Measurements from ENCODE around the gene WFDC1. TPM values are rescaled to one million over a fixed set of nuclear protein-coding genes. Genes with fewer than 3 reads are reported as not detected.

The WFDC1 gene
- total and polyA plus RNA-seq, 4 donors: 1.0 to 5.2 (median 2.9) TPM

DNA sequence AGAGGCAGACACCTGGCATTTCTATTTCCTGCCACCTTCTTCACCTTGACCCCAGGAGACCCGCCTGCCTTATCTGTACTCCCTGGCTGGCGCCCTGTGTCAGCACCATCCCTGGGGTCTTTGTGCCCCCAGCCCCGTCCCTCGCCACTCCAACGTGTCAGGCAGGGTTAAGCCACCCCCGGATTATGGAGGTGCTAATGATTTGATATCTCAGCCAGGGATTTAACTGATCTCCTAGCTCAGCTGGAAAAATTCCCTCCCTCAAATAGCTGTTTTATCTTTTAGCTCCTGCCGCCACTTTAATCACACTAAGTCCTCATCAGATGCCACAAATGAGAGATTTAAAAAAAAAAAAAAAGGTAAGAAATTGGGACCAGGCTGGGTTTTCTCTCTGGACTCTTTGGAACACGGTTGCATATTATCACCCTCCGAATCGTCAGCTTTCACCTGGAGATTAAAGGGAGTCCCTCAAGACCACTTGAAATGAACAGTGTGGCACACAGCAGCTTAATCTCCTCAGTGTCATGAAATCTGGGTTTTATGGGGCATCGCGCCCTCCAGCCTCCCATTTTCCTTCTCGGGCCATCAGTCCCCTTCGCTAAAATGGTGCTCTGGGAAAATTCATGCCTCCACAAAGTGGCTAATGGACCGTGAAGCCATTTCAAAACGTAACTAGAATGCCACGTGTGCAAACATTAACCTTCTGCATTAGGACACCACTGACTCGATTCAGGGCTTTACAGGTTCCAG, 26.2 kb upstream of the WFDC1 start (continued):
- no peak for TF ChIP-seq CTCF (IDR thresholded peaks at IDR 0.05; ENCODE audit: low read depth, low read length, missing input control)

- DNase-seq (ENCODE audit: low spot score): no peak
- TF ChIP-seq FOXA1 (IDR thresholded peaks at IDR 0.05) (no peak), FOXA2 (IDR thresholded peaks at IDR 0.05) (no peak)
- peaks cover 0 to 4% (median 0%) of the 10 kb centered on the region in 4 donors for H3K4me1 ChIP-seq (ENCODE audit: control insufficient read depth in 4 of 4, insufficient read depth in 4 of 4, low read length in 3 of 4)
- H3K9ac ChIP-seq (ENCODE audit: low read depth in 1 of 2, low read length in 2 of 2): no peak overlapping the region
- no peaks in the 10 kb centered on the region for H3K36me3 ChIP-seq (ENCODE audit: control insufficient read depth in 4 of 4, insufficient read depth in 3 of 4, low read depth in 1 of 4, low read length in 3 of 4)
- 89% methylated on average over 9 of the region's 9 CpGs for WGBS
- no peak overlapping the region for H3K4me3 ChIP-seq (ENCODE audit: low read depth in 1 of 3, low read length in 3 of 3)
- no peak overlapping the region for H3K27ac ChIP-seq (ENCODE audit: low read depth in 1 of 2, low read length in 2 of 2)
- H3K9me3 ChIP-seq (ENCODE audit: control insufficient read depth in 4 of 4, low read length in 3 of 4): no peaks in the 10 kb centered on the region
- H3K27me3 ChIP-seq (ENCODE audit: control insufficient read depth in 4 of 4, insufficient read depth in 4 of 4, low read length in 3 of 4): no peaks in the 10 kb centered on the region
These were observed 24.6 kb upstream of the WFDC1 start for GRCh38 chr16:84270071-84270470.

GRCh38 chr16:84270531-84270930, 24.1 kb upstream of the WFDC1 start:
- peaks cover 0 to 4% (median 0%) of the 10 kb centered on the region in 4 donors for H3K4me1 ChIP-seq (ENCODE audit: control insufficient read depth in 4 of 4, insufficient read depth in 4 of 4, low read length in 3 of 4)
- no peak overlapping the region for H3K27ac ChIP-seq (ENCODE audit: low read depth in 1 of 2, low read length in 2 of 2)
- WGBS: 80% methylated on average over 10 of the region's 10 CpGs
- no peak overlapping the region for H3K4me3 ChIP-seq (ENCODE audit: low read depth in 1 of 3, low read length in 3 of 3)
- H3K27me3 ChIP-seq (ENCODE audit: control insufficient read depth in 4 of 4, insufficient read depth in 4 of 4, low read length in 3 of 4): no peaks in the 10 kb centered on the region
- H3K36me3 ChIP-seq (ENCODE audit: control insufficient read depth in 4 of 4, insufficient read depth in 3 of 4, low read depth in 1 of 4, low read length in 3 of 4): no peaks in the 10 kb centered on the region
- H3K9ac ChIP-seq (ENCODE audit: low read depth in 1 of 2, low read length in 2 of 2): no peak overlapping the region
- TF ChIP-seq NR2F2 (IDR thresholded peaks at IDR 0.05) (no peak), SP1 (IDR thresholded peaks at IDR 0.05) (no peak), JUND (IDR thresholded peaks at IDR 0.05) (no peak), TAF1 (conservative IDR thresholded peaks at IDR 0.05) (no peak), RXRA (IDR thresholded peaks at IDR 0.05) (no peak), FOXA2 (IDR thresholded peaks at IDR 0.05) (no peak), HNF4A (conservative IDR thresholded peaks at IDR 0.05) (no peak), CTCF (IDR thresholded peaks at IDR 0.05; ENCODE audit: low read depth, low read length, missing input control) (no peak), ZBTB33 (IDR thresholded peaks at IDR 0.05) (no peak), YY1 (IDR thresholded peaks at IDR 0.05) (no peak), HNF4G (IDR thresholded peaks at IDR 0.05) (no peak), GABPA (IDR thresholded peaks at IDR 0.05 in 1 of 2, conservative IDR thresholded peaks at IDR 0.05 in 1 of 2) (no peak)
- TF ChIP-seq, protein P1, sequence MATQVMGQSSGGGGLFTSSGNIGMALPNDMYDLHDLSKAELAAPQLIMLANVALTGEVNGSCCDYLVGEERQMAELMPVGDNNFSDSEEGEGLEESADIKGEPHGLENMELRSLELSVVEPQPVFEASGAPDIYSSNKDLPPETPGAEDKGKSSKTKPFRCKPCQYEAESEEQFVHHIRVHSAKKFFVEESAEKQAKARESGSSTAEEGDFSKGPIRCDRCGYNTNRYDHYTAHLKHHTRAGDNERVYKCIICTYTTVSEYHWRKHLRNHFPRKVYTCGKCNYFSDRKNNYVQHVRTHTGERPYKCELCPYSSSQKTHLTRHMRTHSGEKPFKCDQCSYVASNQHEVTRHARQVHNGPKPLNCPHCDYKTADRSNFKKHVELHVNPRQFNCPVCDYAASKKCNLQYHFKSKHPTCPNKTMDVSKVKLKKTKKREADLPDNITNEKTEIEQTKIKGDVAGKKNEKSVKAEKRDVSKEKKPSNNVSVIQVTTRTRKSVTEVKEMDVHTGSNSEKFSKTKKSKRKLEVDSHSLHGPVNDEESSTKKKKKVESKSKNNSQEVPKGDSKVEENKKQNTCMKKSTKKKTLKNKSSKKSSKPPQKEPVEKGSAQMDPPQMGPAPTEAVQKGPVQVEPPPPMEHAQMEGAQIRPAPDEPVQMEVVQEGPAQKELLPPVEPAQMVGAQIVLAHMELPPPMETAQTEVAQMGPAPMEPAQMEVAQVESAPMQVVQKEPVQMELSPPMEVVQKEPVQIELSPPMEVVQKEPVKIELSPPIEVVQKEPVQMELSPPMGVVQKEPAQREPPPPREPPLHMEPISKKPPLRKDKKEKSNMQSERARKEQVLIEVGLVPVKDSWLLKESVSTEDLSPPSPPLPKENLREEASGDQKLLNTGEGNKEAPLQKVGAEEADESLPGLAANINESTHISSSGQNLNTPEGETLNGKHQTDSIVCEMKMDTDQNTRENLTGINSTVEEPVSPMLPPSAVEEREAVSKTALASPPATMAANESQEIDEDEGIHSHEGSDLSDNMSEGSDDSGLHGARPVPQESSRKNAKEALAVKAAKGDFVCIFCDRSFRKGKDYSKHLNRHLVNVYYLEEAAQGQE (IDR thresholded peaks at IDR 0.05): no peak
- no peak for DNase-seq (ENCODE audit: low spot score)
- no peaks in the 10 kb centered on the region for H3K9me3 ChIP-seq (ENCODE audit: control insufficient read depth in 4 of 4, low read length in 3 of 4)

Data from liver (tissue), 9 donors.